ENCODE data around the gene CREG2. TPM values are rescaled to one million over a fixed set of nuclear protein-coding genes. Genes with fewer than 3 reads are reported as not detected.

Gene CREG2
- total and polyA plus RNA-seq, 2 experiments from 2014 or later: 1.7 to 2.6 TPM

- Histone ChIP-seq H3F3A (replicated peaks; ENCODE audit: low read depth) (no peaks in the 10 kb centered on the region), H3K4me2 (no peak overlapping the region), H3K36me3 (ENCODE audit: insufficient read depth) (no peaks in the 10 kb centered on the region), H3K27me3 (ENCODE audit: insufficient read depth) (no peaks in the 10 kb centered on the region), H3K4me1 (ENCODE audit: insufficient read depth) (no peaks in the 10 kb centered on the region), H3K4me3 (no peak overlapping the region), H3K79me2 (replicated peaks; ENCODE audit: insufficient read depth) (no peaks in the 10 kb centered on the region), H4K20me1 (replicated peaks; ENCODE audit: insufficient read depth) (no peaks in the 10 kb centered on the region), H3K27ac (ENCODE audit: low read depth) (no peak overlapping the region), H2AFZ (no peak overlapping the region), H3K9me2 (ENCODE audit: insufficient read depth) (0 out of 2 replicates have a peak, but pooled peaks cover 4% of the 10 kb centered on the region)
- no peaks in the 10 kb centered on the region; the same call in 2 of the 3 replicates for H3K4me1 Mint-ChIP-seq
- no peak overlapping the region for H3K27ac Mint-ChIP-seq
- peaks cover 4% of the 10 kb centered on the region for H3K27me3 Mint-ChIP-seq (ENCODE audit: insufficient read depth, low read depth, poor library complexity)
- no peak overlapping the region for H3K4me3 Mint-ChIP-seq
- H3K36me3 Mint-ChIP-seq (ENCODE audit: low read depth): no peaks in the 10 kb centered on the region
- TF ChIP-seq ZNF331 (CRISPR knock-in tag; IDR thresholded peaks at IDR 0.05; ENCODE audit: low read depth): no peak
- no peak for TF ChIP-seq ZNF114 (CRISPR knock-in tag; IDR thresholded peaks at IDR 0.05)
- no peak for TF ChIP-seq ETS1 (IDR thresholded peaks at IDR 0.05)
- no peak for TF ChIP-seq POLR2AphosphoS5 (IDR thresholded peaks at IDR 0.05; ENCODE audit: low read depth)
- no peak for TF ChIP-seq ZNF462 (CRISPR knock-in tag; IDR thresholded peaks at IDR 0.05)
- no peak for DNase-seq (ENCODE audit: low spot score)
- ATAC-seq: no peak
- no peaks in the 10 kb centered on the region for H3K9me3 Mint-ChIP-seq
Observed at GRCh38 chr2:101428422-101429176, 41.3 kb upstream of the CREG2 start.

Data from GM23338 (cell line).